Measurements from ENCODE around the gene SMARCA2. TPM values are rescaled to one million over a fixed set of nuclear protein-coding genes. Genes with fewer than 3 reads are reported as not detected.

Gene SMARCA2
- total RNA-seq, 1 donor from 2014 or later = 110 TPM

- TF ChIP-seq CTCF (IDR thresholded peaks at IDR 0.05) = no peak
- Mint-ChIP-seq H3K9me3 (ENCODE audit: unreplicated experiment) (no peaks in the 10 kb centered on the region), H3K4me1 (ENCODE audit: unreplicated experiment) (peaks cover under 1% of the 10 kb centered on the region), H3K27ac (ENCODE audit: unreplicated experiment) (no peak overlapping the region), H3K27me3 (ENCODE audit: unreplicated experiment) (peaks cover 4% of the 10 kb centered on the region), H3K4me3 (ENCODE audit: unreplicated experiment) (no peak overlapping the region), H3K36me3 (ENCODE audit: unreplicated experiment) (no peaks in the 10 kb centered on the region)
- DNase-seq (ENCODE audit: extremely low spot score, unreplicated experiment) = no peak
Observed at GRCh38 chr9:2229109-2229721, 214.1 kb downstream of the SMARCA2 start.

GRCh38 chr9:2230362-2230761 is 215.2 kb downstream of the SMARCA2 start:
- Mint-ChIP-seq H3K4me1 (ENCODE audit: unreplicated experiment) (peaks cover 7% of the 10 kb centered on the region), H3K4me3 (ENCODE audit: unreplicated experiment) (no peak overlapping the region), H3K36me3 (ENCODE audit: unreplicated experiment) (no peaks in the 10 kb centered on the region), H3K27me3 (ENCODE audit: unreplicated experiment) (peaks cover 4% of the 10 kb centered on the region), H3K9me3 (ENCODE audit: unreplicated experiment) (no peaks in the 10 kb centered on the region), H3K27ac (ENCODE audit: unreplicated experiment) (no peak overlapping the region)
- TF ChIP-seq CTCF (IDR thresholded peaks at IDR 0.05) = no peak
- DNase-seq (ENCODE audit: extremely low spot score, unreplicated experiment) = no peak

- Mint-ChIP-seq H3K4me1 (ENCODE audit: unreplicated experiment) (peaks cover 7% of the 10 kb centered on the region), H3K27ac (ENCODE audit: unreplicated experiment) (no peak overlapping the region), H3K27me3 (ENCODE audit: unreplicated experiment) (peaks cover 4% of the 10 kb centered on the region), H3K36me3 (ENCODE audit: unreplicated experiment) (no peaks in the 10 kb centered on the region), H3K4me3 (ENCODE audit: unreplicated experiment) (no peak overlapping the region), H3K9me3 (ENCODE audit: unreplicated experiment) (no peaks in the 10 kb centered on the region)
- no peak for DNase-seq (ENCODE audit: extremely low spot score, unreplicated experiment)
- TF ChIP-seq CTCF (IDR thresholded peaks at IDR 0.05) = no peak
Observed at GRCh38 chr9:2231101-2231500, 216.0 kb downstream of the SMARCA2 start.

GRCh38 chr9:2231829-2232228 is 216.7 kb downstream of the SMARCA2 start:
- no peak overlapping the region for H3K4me3 Mint-ChIP-seq (ENCODE audit: unreplicated experiment)
- H3K36me3 Mint-ChIP-seq (ENCODE audit: unreplicated experiment) = no peaks in the 10 kb centered on the region
- DNase-seq (ENCODE audit: extremely low spot score, unreplicated experiment) = no peak
- H3K4me1 Mint-ChIP-seq (ENCODE audit: unreplicated experiment) = peaks cover 7% of the 10 kb centered on the region
- TF ChIP-seq CTCF (IDR thresholded peaks at IDR 0.05) = no peak
- no peak overlapping the region for H3K27ac Mint-ChIP-seq (ENCODE audit: unreplicated experiment)
- H3K27me3 Mint-ChIP-seq (ENCODE audit: unreplicated experiment) = peaks cover 4% of the 10 kb centered on the region
- no peaks in the 10 kb centered on the region for H3K9me3 Mint-ChIP-seq (ENCODE audit: unreplicated experiment)

- Mint-ChIP-seq H3K36me3 (ENCODE audit: unreplicated experiment) (no peaks in the 10 kb centered on the region), H3K27ac (ENCODE audit: unreplicated experiment) (no peak overlapping the region), H3K27me3 (ENCODE audit: unreplicated experiment) (peaks cover 4% of the 10 kb centered on the region), H3K9me3 (ENCODE audit: unreplicated experiment) (no peaks in the 10 kb centered on the region), H3K4me3 (ENCODE audit: unreplicated experiment) (no peak overlapping the region), H3K4me1 (ENCODE audit: unreplicated experiment) (peaks cover 10% of the 10 kb centered on the region)
- no peak for DNase-seq (ENCODE audit: extremely low spot score, unreplicated experiment)
- TF ChIP-seq CTCF (IDR thresholded peaks at IDR 0.05) = no peak
Observed at GRCh38 chr9:2233274-2233673, 218.1 kb downstream of the SMARCA2 start.
